Epidermal melanocyte (primary cell): ENCODE results near the gene ZNF232.
"Not testable (repeated sequence)": the region's sequence is repeated elsewhere in the genome, so short reads cannot be mapped to it uniquely, and the experiment has no call there.

Source experiments
- DNase-seq: peaks from one replicate; pipeline ENCODE4 v3.0.0; 2011; ENCODE audit warnings: low spot score; ENCODE audit not compliant: insufficient read length

The ZNF232 gene

GRCh38 chr17:5130261-5130660, 18.6 kb upstream of the ZNF232 start:
- not testable (repeated sequence) for DNase-seq

GRCh38 chr17:5129770-5130169, 18.1 kb upstream of the ZNF232 start:
- not testable (repeated sequence) for DNase-seq

- DNase-seq, result no peak
These were observed 17.3 kb upstream of the ZNF232 start for GRCh38 chr17:5128905-5129535.

GRCh38 chr17:5128387-5128786, 16.7 kb upstream of the ZNF232 start:
- DNase-seq, result not testable (repeated sequence)

GRCh38 chr17:5127910-5128309, 16.2 kb upstream of the ZNF232 start:
- DNase-seq, result no peak

- no peak for DNase-seq
These were observed 15.2 kb upstream of the ZNF232 start for GRCh38 chr17:5126719-5127488.

- not testable (repeated sequence) for DNase-seq
These were observed 13.2 kb upstream of the ZNF232 start for GRCh38 chr17:5124896-5125295.

- DNase-seq, result not testable (repeated sequence)
These were observed 12.6 kb upstream of the ZNF232 start for GRCh38 chr17:5124125-5124760.

GRCh38 chr17:5123343-5124124, 11.9 kb upstream of the ZNF232 start:
- no peak for DNase-seq

- DNase-seq, result no peak
These were observed 11.1 kb upstream of the ZNF232 start for GRCh38 chr17:5122586-5123342.

GRCh38 chr17:5122056-5122455, 10.4 kb upstream of the ZNF232 start:
- not testable (repeated sequence) for DNase-seq

- no peak for DNase-seq
These were observed 9.6 kb upstream of the ZNF232 start for GRCh38 chr17:5121186-5121841.

- DNase-seq, result not testable (repeated sequence)
These were observed 8.9 kb upstream of the ZNF232 start for GRCh38 chr17:5120436-5121185.

GRCh38 chr17:5120036-5120435, 8.4 kb upstream of the ZNF232 start:
- DNase-seq, result no peak

- no peak for DNase-seq
These were observed 6.5 kb upstream of the ZNF232 start for GRCh38 chr17:5118219-5118618.

GRCh38 chr17:5115673-5116651, 4.3 kb upstream of the ZNF232 start, which contains the start of gene USP6:
USP6 (plus strand) TSS chr17:5116032; CDS start chr17:5130368, 14,336 bp downstream.
- no peak for DNase-seq

GRCh38 chr17:5110816-5111215, 862 bp downstream of the ZNF232 start:
- no peak for DNase-seq

- DNase-seq, result no peak
These were observed 10.8 kb downstream of the ZNF232 start for GRCh38 chr17:5100832-5101231.
